Pancreas (tissue), 10 donors: Measurements from ENCODE around the gene RFLNA. TPM values are rescaled to one million over a fixed set of nuclear protein-coding genes. Genes with fewer than 3 reads are reported as not detected.
A peak's percentile ranks its signal among the peaks of the same experiment; 100 is the strongest.

Experiments
- ATAC-seq, 4 donors: fragments of 200-7000 bp; cut with Tn5 transposase; one replicate each; pipeline versions ENCODE4 v1.8.0 to v1.9.1; 2020; ENCODE audit warnings: mild to moderate bottlenecking in 4 of 4, moderate library complexity in 4 of 4
- DNase-seq, 6 donors: peaks; one replicate each; pipeline ENCODE4 v3.0.0-alpha.2; 2020
- FAIRE-seq: peaks from 2 replicates; lab custom pipeline; 2012; peaks lifted over from hg19 to GRCh38; lab: Jason Lieb, UNC
- H3K27ac ChIP-seq, 4 donors: fragments of 200-600 bp; sonication (generic); 1 replicate in 3 of 4; 2 replicates in 1 of 4; pipeline versions ENCODE4 v1.5.0 to v1.8.0; 2020
- H3K27me3 ChIP-seq, 4 donors: fragments of 200-600 bp; one replicate each; pipeline ENCODE4 v1.8.0; 2021
- H3K36me3 ChIP-seq, 3 donors: fragments of 200-600 bp; sonication (generic) in 1 of 3; one replicate each; pipeline versions ENCODE4 v1.5.0 to v1.8.0; 2020 to 2021
- H3K4me1 ChIP-seq, 3 donors: fragments of 200-600 bp; one replicate each; pipeline ENCODE4 v1.8.0; 2021
- H3K4me3 ChIP-seq, 4 donors: fragments of 200-600 bp; sonication (generic) in 2 of 4; one replicate each; pipeline versions ENCODE4 v1.5.0 to v1.8.0; 2020 to 2021
- H3K9me3 ChIP-seq, 4 donors: fragments of 200-600 bp; one replicate each; pipeline ENCODE4 v1.8.0; 2021
- CTCF ChIP-seq, 4 donors: fragments of 200-600 bp; sonication (generic) in 3 of 4; IDR thresholded peaks; one replicate each; pipeline versions ENCODE4 v1.5.0 to v1.8.0; 2021; ENCODE audit warnings: antibody characterized with exemption in 4 of 4
- WGBS, 2 donors: extraction: QIAGEN DNeasy Blood & Tissue Kit; methylation state at CpG; one replicate each; pipeline ENCODE4 v1.1.7; 2013; 5-methylcytosine and 5-hydroxymethylcytosine counted together
- intact Hi-C, 3 donors: fragments of 100-400 bp; cut with DNase I; formaldehyde crosslinking; loops; one replicate each; pipeline versions ENCODE4 v1.11.1 to v1.14.2; 2022
- polyA plus RNA-seq, 2 donors: library from polyadenylated mRNA; stranded (reverse); fragments of 200-250 nt; gene quantifications; one replicate each; pipeline ENCODE4 v1.2.3, GENCODE V29; 2013
- total RNA-seq, 6 donors: library from RNA; stranded (reverse); fragmentation: NEBNext Ultra II Directional in 4 of 6; extraction: Animal tissue kit (Norgen Biotek cat#: 25700) in 4 of 6; gene quantifications; one replicate each; pipeline versions ENCODE4 v1.2.1 to v1.2.4, GENCODE V29; 2021 to 2023
- donor health status: healthy with polysubstance abuse.
- donor health status: DM: no; HTN: no; CAD: no; lungs with moderate emphysema.
- donor health status: DM: no; HTN: no; CAD: no.
- donor health status: control.
- donor health status: control.
- donor health status: Bipolar disorder and iron deficiency.
- donor health status: DM: yes; HTN: yes; CAD: no.
- donor health status: DM: no; HTN: no; CAD: no.
- donor health status: DM: no; HTN: no; CAD: no.
- donor health status: DM: yes; HTN: yes; CAD: no.

The RFLNA gene
- total and polyA plus RNA-seq, 8 donors: 0.09 to 1.3 (median 0.45) TPM

GRCh38 chr12:124323771-124324530 is 29.1 kb downstream of the RFLNA start:
- ATAC-seq (no peak), DNase-seq (peak in 1 of 6 donors; percentile 7), FAIRE-seq (no peak)
- Histone ChIP-seq H3K36me3 (peaks cover 7 to 45% (median 31%) of the 10 kb centered on the region in 3 donors), H3K4me3 (no peak overlapping the region), H3K4me1 (no peaks in the 10 kb centered on the region), H3K27me3 (no peaks in the 10 kb centered on the region), H3K27ac (no peak overlapping the region), H3K9me3 (no peaks in the 10 kb centered on the region)
- intact Hi-C loops: no loop called here
- 98% methylated on average over 11 of the region's 11 CpGs for WGBS, 2 donors
- TF ChIP-seq CTCF (IDR thresholded peaks at IDR 0.05): no peak

- FAIRE-seq: no peak
- no peaks in the 10 kb centered on the region for H3K9me3 ChIP-seq
- no peak for ATAC-seq
- peaks cover 7 to 50% (median 31%) of the 10 kb centered on the region in 3 donors for H3K36me3 ChIP-seq
- intact Hi-C loops: no loop called here
- peak in 1 of 6 donors; percentile 33 for DNase-seq
- no peak overlapping the region for H3K27ac ChIP-seq
- WGBS, 2 donors: 94 to 95% methylated on average over 42 to 57 of the region's 57 CpGs
- TF ChIP-seq CTCF (IDR thresholded peaks at IDR 0.05): no peak
- H3K4me1 ChIP-seq: no peaks in the 10 kb centered on the region
- H3K4me3 ChIP-seq: no peak overlapping the region
- no peaks in the 10 kb centered on the region for H3K27me3 ChIP-seq
These were observed 30.2 kb downstream of the RFLNA start for GRCh38 chr12:124324803-124325705.

- no peaks in the 10 kb centered on the region for H3K27me3 ChIP-seq
- WGBS, 2 donors: 93 to 95% methylated on average over 23 of the region's 23 CpGs
- TF ChIP-seq CTCF (IDR thresholded peaks at IDR 0.05): no peak
- peak in 1 of 6 donors; percentile 26 for DNase-seq
- peaks cover 7 to 59% (median 31%) of the 10 kb centered on the region in 3 donors for H3K36me3 ChIP-seq
- no peak for FAIRE-seq
- ATAC-seq: no peak
- H3K4me1 ChIP-seq: no peaks in the 10 kb centered on the region
- H3K27ac ChIP-seq: no peak overlapping the region
- no peaks in the 10 kb centered on the region for H3K9me3 ChIP-seq
- H3K4me3 ChIP-seq: no peak overlapping the region
- intact Hi-C loops: no loop called here
These were observed 31.2 kb downstream of the RFLNA start for GRCh38 chr12:124326104-124326503.

- intact Hi-C loops: no loop called here
- WGBS, 2 donors: 91 to 95% methylated on average over 9 of the region's 9 CpGs
- Histone ChIP-seq H3K27ac (no peak overlapping the region), H3K4me3 (no peak overlapping the region), H3K36me3 (peaks cover 7 to 67% (median 39%) of the 10 kb centered on the region in 3 donors), H3K27me3 (no peaks in the 10 kb centered on the region), H3K9me3 (no peaks in the 10 kb centered on the region), H3K4me1 (no peaks in the 10 kb centered on the region)
- FAIRE-seq: no peak
- no peak for TF ChIP-seq CTCF (IDR thresholded peaks at IDR 0.05)
- peak in 1 of 6 donors; percentile 32 for DNase-seq
- ATAC-seq: no peak
These were observed 32.0 kb downstream of the RFLNA start for GRCh38 chr12:124326871-124327270.
